Mucosa of rectum (tissue), 2 donors: Measurements from ENCODE around the gene ARHGEF17.

Source experiments
- H3K27ac ChIP-seq, 2 donors: one replicate each; pipeline ENCODE4 v1.7.0; 2013; ENCODE audit warnings: inconsistent platforms in 2 of 2, low read depth in 2 of 2, low read length in 2 of 2
- H3K27me3 ChIP-seq, 2 donors: one replicate each; pipeline ENCODE4 v1.7.0; 2013; ENCODE audit warnings: low read length in 2 of 2; ENCODE audit not compliant: control insufficient read depth in 2 of 2, insufficient read depth in 2 of 2
- H3K36me3 ChIP-seq, 2 donors: one replicate each; pipeline ENCODE4 v1.7.0; 2013; ENCODE audit warnings: low read length in 2 of 2; ENCODE audit not compliant: control insufficient read depth in 2 of 2, insufficient read depth in 2 of 2
- H3K4me1 ChIP-seq, 2 donors: one replicate each; pipeline ENCODE4 v1.7.0; 2013; ENCODE audit warnings: low read length in 2 of 2, mild to moderate bottlenecking in 1 of 2; ENCODE audit not compliant: control insufficient read depth in 2 of 2, insufficient read depth in 2 of 2
- H3K4me3 ChIP-seq, 2 donors: one replicate each; pipeline ENCODE4 v1.7.0; 2013; ENCODE audit warnings: low read length in 2 of 2
- H3K9ac ChIP-seq, 2 donors: one replicate each; pipeline ENCODE4 v1.7.0; 2013; ENCODE audit warnings: low read length in 2 of 2, low read depth in 1 of 2, mild to moderate bottlenecking in 1 of 2
- H3K9me3 ChIP-seq, 2 donors: one replicate each; pipeline ENCODE4 v1.7.0; 2013; ENCODE audit warnings: low read length in 2 of 2; ENCODE audit not compliant: control insufficient read depth in 2 of 2
- donor health status: healthy.
- donor health status: Normal muscosa, but diverticular disease.

The ARHGEF17 gene

GRCh38 chr11:73393479-73394415, 85.7 kb downstream of the ARHGEF17 start:
- peaks cover 0 to 3% of the 10 kb centered on the region in 2 donors for H3K36me3 ChIP-seq
- H3K4me1 ChIP-seq = no peaks in the 10 kb centered on the region
- no peak overlapping the region for H3K9ac ChIP-seq
- no peak overlapping the region for H3K27ac ChIP-seq
- H3K9me3 ChIP-seq = no peaks in the 10 kb centered on the region
- H3K27me3 ChIP-seq = no peaks in the 10 kb centered on the region
- no peak overlapping the region for H3K4me3 ChIP-seq

- Histone ChIP-seq H3K27ac (no peak overlapping the region), H3K36me3 (peaks cover 0 to 3% of the 10 kb centered on the region in 2 donors), H3K4me3 (no peak overlapping the region), H3K27me3 (no peaks in the 10 kb centered on the region), H3K9ac (no peak overlapping the region), H3K4me1 (no peaks in the 10 kb centered on the region), H3K9me3 (no peaks in the 10 kb centered on the region)
Observed at GRCh38 chr11:73394416-73395296, 86.6 kb downstream of the ARHGEF17 start.

GRCh38 chr11:73395297-73396208, 87.5 kb downstream of the ARHGEF17 start:
- Histone ChIP-seq H3K9ac (no peak overlapping the region), H3K27me3 (no peaks in the 10 kb centered on the region), H3K4me1 (no peaks in the 10 kb centered on the region), H3K4me3 (no peak overlapping the region), H3K9me3 (no peaks in the 10 kb centered on the region), H3K36me3 (peaks cover 0 to 3% of the 10 kb centered on the region in 2 donors), H3K27ac (no peak overlapping the region)

- Histone ChIP-seq H3K9me3 (no peaks in the 10 kb centered on the region), H3K9ac (no peak overlapping the region), H3K27me3 (no peaks in the 10 kb centered on the region), H3K4me1 (no peaks in the 10 kb centered on the region), H3K4me3 (no peak overlapping the region), H3K27ac (no peak overlapping the region), H3K36me3 (peaks cover 0 to 3% of the 10 kb centered on the region in 2 donors)
Observed at GRCh38 chr11:73396251-73396930, 88.3 kb downstream of the ARHGEF17 start.

- no peaks in the 10 kb centered on the region for H3K27me3 ChIP-seq
- H3K9ac ChIP-seq = no peak overlapping the region
- no peak overlapping the region for H3K4me3 ChIP-seq
- no peaks in the 10 kb centered on the region for H3K9me3 ChIP-seq
- no peak overlapping the region for H3K27ac ChIP-seq
- H3K36me3 ChIP-seq = peaks cover 0 to 4% of the 10 kb centered on the region in 2 donors
- no peaks in the 10 kb centered on the region for H3K4me1 ChIP-seq
Observed at GRCh38 chr11:73396985-73397384, 88.9 kb downstream of the ARHGEF17 start.

- no peaks in the 10 kb centered on the region for H3K9me3 ChIP-seq
- H3K36me3 ChIP-seq = peaks cover 0 to 4% of the 10 kb centered on the region in 2 donors
- no peak overlapping the region for H3K27ac ChIP-seq
- no peak overlapping the region for H3K9ac ChIP-seq
- H3K4me3 ChIP-seq = no peak overlapping the region
- no peaks in the 10 kb centered on the region for H3K27me3 ChIP-seq
- no peaks in the 10 kb centered on the region for H3K4me1 ChIP-seq
Observed at GRCh38 chr11:73397468-73398131, 89.5 kb downstream of the ARHGEF17 start.

- Histone ChIP-seq H3K27ac (no peak overlapping the region), H3K4me3 (no peak overlapping the region), H3K36me3 (peaks cover 0 to 4% of the 10 kb centered on the region in 2 donors), H3K4me1 (no peaks in the 10 kb centered on the region), H3K9ac (no peak overlapping the region), H3K27me3 (no peaks in the 10 kb centered on the region), H3K9me3 (no peaks in the 10 kb centered on the region)
Observed at GRCh38 chr11:73398132-73398526, 90.1 kb downstream of the ARHGEF17 start.

- Histone ChIP-seq H3K9me3 (no peaks in the 10 kb centered on the region), H3K27ac (no peak overlapping the region), H3K9ac (no peak overlapping the region), H3K4me1 (no peaks in the 10 kb centered on the region), H3K4me3 (no peak overlapping the region), H3K36me3 (peaks cover 0 to 4% of the 10 kb centered on the region in 2 donors), H3K27me3 (no peaks in the 10 kb centered on the region)
Observed at GRCh38 chr11:73398721-73399120, 90.6 kb downstream of the ARHGEF17 start.

GRCh38 chr11:73399159-73399590, 91.1 kb downstream of the ARHGEF17 start:
- H3K4me3 ChIP-seq = no peak overlapping the region
- no peaks in the 10 kb centered on the region for H3K4me1 ChIP-seq
- no peaks in the 10 kb centered on the region for H3K9me3 ChIP-seq
- H3K9ac ChIP-seq = no peak overlapping the region
- no peaks in the 10 kb centered on the region for H3K27me3 ChIP-seq
- H3K36me3 ChIP-seq = peaks cover 0 to 2% of the 10 kb centered on the region in 2 donors
- no peak overlapping the region for H3K27ac ChIP-seq
